SK-N-SH (cell line): ENCODE measurements around the gene UNC13D.
"Not testable (repeated sequence)": the region's sequence is repeated elsewhere in the genome, so short reads cannot be mapped to it uniquely, and the experiment has no call there.

Experiments used
- CHD2 ChIP-seq: fragments of 150-350 bp; IDR thresholded peaks from 2 replicates; pipeline ENCODE4 v1.6.1; 2018; ENCODE audit warnings: low read length; ENCODE audit not compliant: partially characterized antibody
- ELF1 ChIP-seq: IDR thresholded peaks from 2 replicates; pipeline ENCODE4 v1.4.0; 2012
- EP300 ChIP-seq, 2 experiments: IDR thresholded peaks; 2 replicates each; pipeline versions ENCODE4 v1.4.0 to v1.6.1; 2012; ENCODE audit warnings: borderline replicate concordance in 1 of 2, low read depth in 1 of 2, low read length in 1 of 2
- GATA2 ChIP-seq: sonication (generic); formaldehyde crosslinking; IDR thresholded peaks from 2 replicates; pipeline ENCODE4 v1.5.0; 2020; ENCODE audit warnings: mild to moderate bottlenecking, missing genetic modification reagents
- NFIC ChIP-seq: IDR thresholded peaks from 2 replicates; pipeline ENCODE4 v1.4.0; 2012; ENCODE audit warnings: borderline replicate concordance
- NRF1 ChIP-seq: IDR thresholded peaks from 2 replicates; pipeline ENCODE4 v1.6.1; 2012; ENCODE audit warnings: low read depth, mild to moderate bottlenecking, low read length
- RFX5 ChIP-seq: IDR thresholded peaks from 2 replicates; pipeline ENCODE4 v1.6.1; 2012; ENCODE audit warnings: mild to moderate bottlenecking, improper control_type of control experiment, low read length
- SMC3 ChIP-seq: IDR thresholded peaks from 2 replicates; pipeline ENCODE4 v1.6.1; 2012; ENCODE audit warnings: low read depth, low read length, improper control_type of control experiment
- TAF1 ChIP-seq: IDR thresholded peaks from 2 replicates; pipeline ENCODE4 v1.6.1; 2012; ENCODE audit warnings: low read depth, mild to moderate bottlenecking, low read length, moderate library complexity, borderline replicate concordance
- YY1 ChIP-seq: IDR thresholded peaks from 2 replicates; pipeline ENCODE4 v1.4.0; 2012; ENCODE audit warnings: low read depth, mild to moderate bottlenecking
- TF ChIP-seq, protein P1 (sequence below): fragments of 200-600 bp; sonication (generic); IDR thresholded peaks from 2 replicates; pipeline ENCODE4 v1.6.1; 2017; ENCODE audit warnings: antibody characterized with exemption, mild to moderate bottlenecking, moderate library complexity

GRCh38 chr17:75859358-75859757 is 15.2 kb upstream of the UNC13D start:
- TF ChIP-seq RFX5; NRF1; CHD2; SMC3; GATA2 (CRISPR knock-in tag); YY1; NFIC; TAF1; ELF1; EP300 (IDR thresholded peaks at IDR 0.05; ENCODE audit: borderline replicate concordance in 1 of 2, low read depth in 1 of 2, low read length in 1 of 2): not testable (repeated sequence)
- TF ChIP-seq, protein P1, sequence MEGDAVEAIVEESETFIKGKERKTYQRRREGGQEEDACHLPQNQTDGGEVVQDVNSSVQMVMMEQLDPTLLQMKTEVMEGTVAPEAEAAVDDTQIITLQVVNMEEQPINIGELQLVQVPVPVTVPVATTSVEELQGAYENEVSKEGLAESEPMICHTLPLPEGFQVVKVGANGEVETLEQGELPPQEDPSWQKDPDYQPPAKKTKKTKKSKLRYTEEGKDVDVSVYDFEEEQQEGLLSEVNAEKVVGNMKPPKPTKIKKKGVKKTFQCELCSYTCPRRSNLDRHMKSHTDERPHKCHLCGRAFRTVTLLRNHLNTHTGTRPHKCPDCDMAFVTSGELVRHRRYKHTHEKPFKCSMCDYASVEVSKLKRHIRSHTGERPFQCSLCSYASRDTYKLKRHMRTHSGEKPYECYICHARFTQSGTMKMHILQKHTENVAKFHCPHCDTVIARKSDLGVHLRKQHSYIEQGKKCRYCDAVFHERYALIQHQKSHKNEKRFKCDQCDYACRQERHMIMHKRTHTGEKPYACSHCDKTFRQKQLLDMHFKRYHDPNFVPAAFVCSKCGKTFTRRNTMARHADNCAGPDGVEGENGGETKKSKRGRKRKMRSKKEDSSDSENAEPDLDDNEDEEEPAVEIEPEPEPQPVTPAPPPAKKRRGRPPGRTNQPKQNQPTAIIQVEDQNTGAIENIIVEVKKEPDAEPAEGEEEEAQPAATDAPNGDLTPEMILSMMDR, result not testable (repeated sequence)
